Measurements from ENCODE around the gene SLFN12L.

DNA sequence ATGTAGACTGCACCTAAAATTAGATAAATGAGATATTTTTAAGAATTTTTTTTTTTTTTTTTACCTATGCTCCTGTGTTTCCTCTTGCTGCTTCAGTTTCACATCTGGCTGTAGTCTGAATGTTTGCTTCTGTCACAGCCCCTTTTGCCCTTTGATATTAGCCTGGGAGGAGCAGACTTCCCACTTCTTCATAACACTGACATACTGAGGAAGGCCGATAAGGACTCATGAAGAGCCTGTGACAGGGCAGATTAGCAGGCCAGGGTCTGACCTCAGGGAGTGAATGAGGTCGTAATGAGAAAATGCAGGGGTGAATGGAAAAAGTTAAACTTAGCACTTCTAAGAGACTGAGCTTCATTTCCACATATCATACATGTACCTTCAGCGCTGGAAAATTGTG, 23.2 kb upstream of the SLFN12L start, which contains the start of gene SLFN14:
- TF ChIP-seq SAFB2 (IDR thresholded peaks at IDR 0.05; ENCODE audit: borderline replicate concordance, low read depth, low read length, severe bottlenecking) = no peak
- no peak for TF ChIP-seq CEBPB (tag; IDR thresholded peaks at IDR 0.05)
- TF ChIP-seq ZNF124 (CRISPR knock-in tag; IDR thresholded peaks at IDR 0.05) = no peak
- TF ChIP-seq MEF2A (IDR thresholded peaks at IDR 0.05; ENCODE audit: control insufficient read depth, low read depth, low read length) = peak; percentile 77
- no peak for TF ChIP-seq TAF15 (IDR thresholded peaks at IDR 0.05; ENCODE audit: low read depth, low read length)
- TF ChIP-seq, protein P1, sequence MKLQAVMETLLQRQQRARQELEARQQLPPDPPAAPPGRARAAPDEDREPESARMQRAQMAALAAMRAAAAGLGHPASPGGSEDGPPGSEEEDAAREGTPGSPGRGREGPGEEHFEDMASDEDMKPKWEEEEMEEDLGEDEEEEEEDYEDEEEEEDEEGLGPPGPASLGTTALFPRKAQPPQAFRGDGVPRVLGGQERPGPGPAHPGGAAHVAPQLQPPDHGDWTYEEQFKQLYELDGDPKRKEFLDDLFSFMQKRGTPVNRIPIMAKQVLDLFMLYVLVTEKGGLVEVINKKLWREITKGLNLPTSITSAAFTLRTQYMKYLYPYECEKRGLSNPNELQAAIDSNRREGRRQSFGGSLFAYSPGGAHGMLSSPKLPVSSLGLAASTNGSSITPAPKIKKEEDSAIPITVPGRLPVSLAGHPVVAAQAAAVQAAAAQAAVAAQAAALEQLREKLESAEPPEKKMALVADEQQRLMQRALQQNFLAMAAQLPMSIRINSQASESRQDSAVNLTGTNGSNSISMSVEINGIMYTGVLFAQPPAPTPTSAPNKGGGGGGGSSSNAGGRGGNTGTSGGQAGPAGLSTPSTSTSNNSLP (IDR thresholded peaks at IDR 0.05; ENCODE audit: borderline replicate concordance, low read depth, low read length) = peak; percentile 99
- TF ChIP-seq ELF4 (CRISPR knock-in tag; IDR thresholded peaks at IDR 0.05) = peak; percentile 86
- peak; percentile 70; the same call in 1 of the 2 replicates for TF ChIP-seq MXI1 (IDR thresholded peaks at IDR 0.05; ENCODE audit: low read depth, low read length)
- TF ChIP-seq ZC3H4 (CRISPR knock-in tag; IDR thresholded peaks at IDR 0.05; ENCODE audit: borderline replicate concordance) = no peak
- no peak for TF ChIP-seq PPARD (CRISPR knock-in tag; IDR thresholded peaks at IDR 0.05)
- no peak for TF ChIP-seq EZH2 (IDR thresholded peaks at IDR 0.05; ENCODE audit: borderline replicate concordance, low read depth, low read length)
- TF ChIP-seq POLR2A (conservative IDR thresholded peaks at IDR 0.05) = peak; percentile 67

All from K562 (cell line).